GM21717 (cell line): ENCODE data around the gene NECTIN2.

ENCODE experiments used
- ATAC-seq: cut with Tn5 transposase; IDR thresholded peaks from one replicate; pipeline ENCODE4 v1.9.1; 2021; ENCODE audit warnings: mild to moderate bottlenecking, moderate library complexity; ENCODE audit not compliant: unreplicated experiment

NECTIN2 gene

GRCh38 chr19:44845612-44846454 lies at the start of gene NECTIN2:
Gene NECTIN2, plus strand, starts transcription at chr19:44846297. Its CDS starts 229 bp downstream, at chr19:44846526.
- no peak for ATAC-seq

DNA sequence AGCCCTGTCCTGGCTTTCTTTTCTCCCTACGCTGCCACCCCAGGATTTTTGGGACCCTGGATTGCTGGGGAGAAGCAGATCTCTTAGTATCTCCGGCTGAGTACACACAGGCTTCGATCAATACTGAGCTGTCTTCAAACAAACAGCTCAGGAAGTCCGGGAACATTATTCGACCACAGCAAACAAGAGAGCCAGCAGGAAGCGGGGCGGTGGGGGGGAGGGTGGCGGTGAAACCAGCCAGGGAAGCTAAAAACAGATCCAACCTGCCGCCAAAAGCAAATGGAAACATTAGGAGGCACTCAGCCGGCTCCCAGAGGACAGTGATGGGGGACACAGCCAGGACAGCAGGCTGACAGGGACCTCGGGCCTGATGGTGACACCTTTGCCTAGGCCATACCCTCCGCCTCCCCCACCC lies 49.4 kb upstream of the NECTIN2 start:
- no peak for ATAC-seq

- no peak for ATAC-seq
Observed at GRCh38 chr19:44799627-44800346, 46.3 kb upstream of the NECTIN2 start.

DNA sequence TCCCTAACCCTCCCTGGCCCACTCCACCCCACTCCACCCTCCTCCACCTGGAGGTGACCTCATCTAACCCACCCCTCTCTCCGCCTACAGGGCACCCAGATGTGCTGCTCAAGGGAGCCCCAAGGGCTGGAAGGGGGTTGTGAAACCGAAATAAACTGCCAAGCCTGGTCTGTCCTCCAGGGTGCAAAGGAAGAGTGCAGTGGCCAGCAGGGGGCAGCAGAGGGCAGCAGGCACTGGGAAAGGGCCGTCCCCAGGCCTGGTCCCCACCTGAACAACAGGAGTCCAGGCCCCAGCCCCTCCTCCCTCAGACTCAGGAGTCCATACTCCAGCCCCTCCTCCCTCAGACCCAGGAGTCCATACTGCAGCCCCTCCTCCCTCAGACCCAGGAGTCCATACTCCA lies 45.6 kb upstream of the NECTIN2 start:
- ATAC-seq, result no peak

GRCh38 chr19:44803442-44804428 lies 42.4 kb upstream of the NECTIN2 start:
- no peak for ATAC-seq

- no peak for ATAC-seq
Observed at GRCh38 chr19:44806291-44806690, 39.8 kb upstream of the NECTIN2 start.

- no peak for ATAC-seq
Observed at GRCh38 chr19:44807162-44807561, 38.9 kb upstream of the NECTIN2 start.

DNA sequence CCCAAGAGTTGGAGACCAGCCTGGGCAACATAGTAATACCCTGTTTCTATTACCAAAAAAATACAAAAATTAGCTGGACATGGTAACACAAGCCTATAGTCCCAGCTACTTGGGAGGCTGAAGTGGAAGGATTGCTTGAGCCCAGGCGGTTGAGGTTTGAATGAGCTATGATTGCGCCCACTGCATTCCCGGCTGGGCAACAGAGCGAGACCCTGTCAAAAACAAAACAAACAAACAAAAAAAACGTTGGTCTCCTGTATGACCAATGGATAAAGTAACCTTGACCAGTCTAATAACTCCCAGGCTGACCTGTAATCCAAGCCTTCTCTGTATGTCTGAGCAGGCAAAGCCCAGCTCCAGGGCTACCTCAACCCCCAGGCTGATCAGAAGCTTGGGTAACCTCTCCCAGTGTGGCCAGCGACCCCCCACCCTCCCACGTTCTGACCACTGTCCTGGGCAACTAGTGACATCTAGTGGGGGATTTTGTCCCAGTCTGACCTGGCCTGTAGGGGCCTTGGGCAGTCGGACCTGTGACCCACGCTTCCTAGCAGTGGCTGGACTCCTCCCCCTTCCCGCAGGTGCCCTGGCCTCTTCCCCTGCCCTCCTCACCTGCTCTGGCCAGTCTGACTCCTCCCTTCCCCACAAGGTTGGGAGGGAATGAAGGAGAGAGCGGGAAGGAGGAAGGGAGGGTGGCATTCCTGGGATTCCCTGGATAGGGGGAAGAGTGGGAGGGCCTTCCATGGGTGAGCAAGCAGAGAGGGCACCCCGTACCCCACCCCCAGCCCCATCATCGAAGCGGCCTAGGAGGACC lies 38.2 kb upstream of the NECTIN2 start:
- no peak for ATAC-seq

- ATAC-seq, result no peak
Observed at GRCh38 chr19:44808463-44809371, 37.4 kb upstream of the NECTIN2 start, which contains the start of gene BCAM. Gene BCAM, plus strand, starts transcription at chr19:44809103. Its CDS starts 22 bp downstream, at chr19:44809125.

DNA sequence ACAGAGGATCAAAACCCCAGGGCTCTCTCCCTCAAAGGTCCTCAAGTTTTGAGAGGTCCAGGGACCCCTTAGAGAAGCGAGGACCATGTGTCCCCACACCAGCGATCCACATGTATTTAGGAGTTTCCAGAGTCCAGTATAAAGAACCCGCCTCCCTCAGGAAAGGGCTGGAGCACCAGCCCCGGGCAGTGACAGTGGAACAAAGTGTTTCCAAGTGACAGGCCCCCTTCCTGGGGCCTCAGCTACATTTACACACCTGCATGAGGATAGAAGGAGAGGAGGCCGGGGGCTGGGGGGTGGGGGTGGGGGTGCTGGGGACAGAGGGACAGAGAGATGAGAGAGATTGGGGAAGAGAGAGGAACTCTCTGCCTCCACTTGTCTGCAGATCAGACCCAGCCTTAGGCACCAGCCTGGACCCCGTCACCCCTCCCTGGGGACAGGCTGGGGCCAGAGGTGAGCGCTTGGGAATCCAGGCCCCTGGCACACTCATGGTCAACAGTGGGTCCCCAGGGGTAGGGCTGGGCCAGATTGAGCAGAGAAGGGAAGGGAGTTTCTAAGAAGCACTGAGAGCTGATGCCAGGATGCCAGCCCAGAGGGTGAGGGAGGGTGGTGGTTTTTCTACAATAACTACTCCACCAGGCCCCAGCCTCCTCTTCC lies 36.4 kb upstream of the NECTIN2 start:
- ATAC-seq, result no peak

DNA sequence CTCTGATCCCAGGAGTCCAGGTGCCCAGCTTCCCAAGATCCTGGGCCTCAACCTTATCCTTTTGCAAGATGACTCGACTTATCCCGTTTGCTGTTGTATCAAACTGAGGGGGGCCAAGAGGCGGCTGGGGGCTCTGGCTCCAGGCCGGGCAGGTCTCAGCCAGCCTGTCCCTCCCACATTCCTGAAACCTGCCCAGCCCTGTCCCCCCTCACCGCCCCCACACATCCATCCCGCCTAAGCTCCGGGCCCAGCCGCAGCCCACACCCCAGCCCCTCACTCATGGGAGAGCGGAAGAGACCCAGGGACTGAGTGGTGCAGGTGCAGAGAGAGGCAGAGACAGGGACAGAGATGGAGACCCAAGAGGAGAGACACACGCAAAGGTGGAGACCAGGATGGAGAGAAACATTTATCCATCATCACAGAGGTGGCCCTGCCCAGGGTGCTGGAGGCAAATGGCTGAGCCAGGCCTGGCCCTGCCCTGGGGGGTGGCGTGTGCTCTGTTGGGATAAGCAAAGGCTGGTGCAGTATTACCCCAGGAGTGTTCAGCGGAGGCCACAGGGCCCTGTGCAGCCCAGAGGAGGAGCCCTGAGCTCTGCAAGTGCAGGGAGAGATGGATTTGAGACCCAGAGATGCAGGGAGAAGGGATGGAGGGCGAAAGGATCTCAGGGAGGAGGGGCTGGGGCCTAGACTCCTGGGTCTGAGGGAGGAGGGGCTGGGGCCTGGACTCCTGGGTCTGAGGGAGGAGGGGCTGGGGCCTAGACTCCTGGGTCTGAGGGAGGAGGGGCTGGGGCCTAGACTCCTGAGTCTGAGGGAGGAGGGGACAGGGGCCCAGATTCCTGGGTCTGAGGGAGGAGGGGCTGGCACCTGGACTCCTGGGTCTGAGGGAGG lies 35.6 kb upstream of the NECTIN2 start:
- ATAC-seq, result no peak

GRCh38 chr19:44811122-44811419 lies 35.0 kb upstream of the NECTIN2 start:
- no peak for ATAC-seq

GRCh38 chr19:44812142-44812718 lies 33.9 kb upstream of the NECTIN2 start:
- no peak for ATAC-seq

DNA sequence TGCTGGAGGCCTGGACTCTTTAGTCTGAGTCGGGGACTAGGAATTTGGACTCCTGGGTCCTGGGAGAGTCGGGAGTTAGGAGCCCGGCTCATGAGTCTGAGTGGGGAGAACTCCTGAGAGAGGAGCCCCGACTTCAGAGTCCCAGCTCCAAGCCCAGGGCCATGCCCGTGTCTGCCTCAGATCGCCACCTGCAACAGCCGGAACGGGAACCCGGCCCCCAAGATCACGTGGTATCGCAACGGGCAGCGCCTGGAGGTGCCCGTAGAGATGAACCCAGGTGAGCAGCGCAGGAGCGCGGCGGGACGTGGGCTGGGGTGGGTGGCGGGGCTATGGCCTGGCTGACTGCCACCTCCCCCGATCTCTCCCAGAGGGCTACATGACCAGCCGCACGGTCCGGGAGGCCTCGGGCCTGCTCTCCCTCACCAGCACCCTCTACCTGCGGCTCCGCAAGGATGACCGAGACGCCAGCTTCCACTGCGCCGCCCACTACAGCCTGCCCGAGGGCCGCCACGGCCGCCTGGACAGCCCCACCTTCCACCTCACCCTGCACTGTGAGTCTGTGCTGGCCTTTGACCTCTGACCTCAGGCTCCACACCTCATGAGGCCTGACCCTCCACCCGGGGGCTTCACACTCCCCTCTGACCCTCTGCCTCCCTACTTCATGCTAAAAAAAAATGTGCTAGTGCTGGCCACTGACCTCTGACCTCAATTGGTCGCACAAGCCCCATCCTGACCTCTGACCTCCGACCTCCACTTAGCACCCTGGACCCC lies 32.8 kb upstream of the NECTIN2 start:
- no peak for ATAC-seq

DNA sequence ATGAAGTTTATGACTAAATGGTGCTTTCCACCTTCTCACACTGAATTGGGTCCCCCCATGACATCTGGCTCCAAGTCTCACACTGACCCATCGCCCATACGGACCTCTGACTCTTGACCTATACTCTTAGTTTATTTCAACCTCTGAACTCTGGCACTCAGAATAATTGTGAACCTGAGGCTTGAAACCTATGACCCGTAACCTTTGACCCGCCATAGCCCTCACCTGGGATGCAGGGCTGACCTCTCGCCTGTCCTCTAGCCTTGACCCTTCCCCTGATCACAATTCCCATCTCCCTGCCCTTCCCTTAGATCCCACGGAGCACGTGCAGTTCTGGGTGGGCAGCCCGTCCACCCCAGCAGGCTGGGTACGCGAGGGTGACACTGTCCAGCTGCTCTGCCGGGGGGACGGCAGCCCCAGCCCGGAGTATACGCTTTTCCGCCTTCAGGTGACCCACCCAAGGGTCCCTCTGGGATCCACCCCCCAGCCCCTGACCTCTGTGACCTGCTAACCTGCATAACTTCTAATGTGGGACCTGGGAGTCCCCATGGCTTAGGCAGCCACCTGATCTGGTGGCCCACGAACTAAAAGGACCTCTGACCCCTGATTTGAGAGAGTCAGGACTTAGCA lies 32.1 kb upstream of the NECTIN2 start:
- ATAC-seq, result no peak

- no peak for ATAC-seq
Observed at GRCh38 chr19:44814517-44814916, 31.6 kb upstream of the NECTIN2 start.
